OCI-LY1 (cell line): ENCODE data around the gene VWC2L.

ENCODE experiments used
- EZH2 ChIP-seq: fragments of 200-600 bp; sonication (generic), shearing (Covaris generic); IDR thresholded peaks from 2 replicates; pipeline ENCODE4 v1.8.0; 2017; ENCODE audit warnings: borderline replicate concordance, mixed run types, mild to moderate bottlenecking, antibody characterized with exemption, low read length, moderate library complexity, mixed read lengths
- TF ChIP-seq, protein P1 (sequence below): fragments of 200-600 bp; sonication (generic), shearing (Covaris generic); IDR thresholded peaks from 2 replicates; pipeline ENCODE4 v1.5.1; 2017; ENCODE audit warnings: mild to moderate bottlenecking, antibody characterized with exemption, low read length, moderate library complexity, mixed read lengths

DNA sequence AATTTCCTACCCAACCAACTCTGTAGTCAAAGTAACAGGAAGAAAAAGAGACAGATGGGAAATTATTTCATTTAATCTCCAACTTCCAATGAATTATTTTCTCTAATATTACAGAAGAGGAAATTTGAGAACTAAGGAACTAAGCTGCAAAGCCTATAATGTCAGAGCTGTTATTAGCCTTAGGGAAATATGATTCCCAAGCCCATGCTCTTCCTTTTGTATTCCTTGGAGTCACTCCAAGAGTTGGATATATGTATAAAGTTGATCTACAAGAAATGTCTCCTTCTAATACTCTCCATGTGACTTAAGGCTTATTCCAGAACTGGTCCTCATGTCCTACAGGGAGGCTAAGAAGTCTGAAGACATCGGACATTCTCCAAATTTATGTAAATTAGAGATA is 31.6 kb upstream of the VWC2L start:
- TF ChIP-seq, protein P1, sequence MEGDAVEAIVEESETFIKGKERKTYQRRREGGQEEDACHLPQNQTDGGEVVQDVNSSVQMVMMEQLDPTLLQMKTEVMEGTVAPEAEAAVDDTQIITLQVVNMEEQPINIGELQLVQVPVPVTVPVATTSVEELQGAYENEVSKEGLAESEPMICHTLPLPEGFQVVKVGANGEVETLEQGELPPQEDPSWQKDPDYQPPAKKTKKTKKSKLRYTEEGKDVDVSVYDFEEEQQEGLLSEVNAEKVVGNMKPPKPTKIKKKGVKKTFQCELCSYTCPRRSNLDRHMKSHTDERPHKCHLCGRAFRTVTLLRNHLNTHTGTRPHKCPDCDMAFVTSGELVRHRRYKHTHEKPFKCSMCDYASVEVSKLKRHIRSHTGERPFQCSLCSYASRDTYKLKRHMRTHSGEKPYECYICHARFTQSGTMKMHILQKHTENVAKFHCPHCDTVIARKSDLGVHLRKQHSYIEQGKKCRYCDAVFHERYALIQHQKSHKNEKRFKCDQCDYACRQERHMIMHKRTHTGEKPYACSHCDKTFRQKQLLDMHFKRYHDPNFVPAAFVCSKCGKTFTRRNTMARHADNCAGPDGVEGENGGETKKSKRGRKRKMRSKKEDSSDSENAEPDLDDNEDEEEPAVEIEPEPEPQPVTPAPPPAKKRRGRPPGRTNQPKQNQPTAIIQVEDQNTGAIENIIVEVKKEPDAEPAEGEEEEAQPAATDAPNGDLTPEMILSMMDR, result no peak
- no peak for TF ChIP-seq EZH2
